Stimulated activated naive B cell treated with anti-CD40 and anti-IgM and Interleukin-4, amounts not matched to agents 10 μg/mL and 1 μg/mL and 100 μg/mL, for 72 hours (primary cell): Measurements from ENCODE around the gene AZGP1.
"Not testable (repeated sequence)": the region's sequence is repeated elsewhere in the genome, so short reads cannot be mapped to it uniquely, and the experiment has no call there.

Source experiments
- ATAC-seq, 2 donors: fragments of 150-1000 bp; cut with Tn5 transposase; replicated peaks; 2 replicates each; pipeline ENCODE4 v1.10.0; 2021; ENCODE audit warnings: moderate library complexity in 1 of 2
- DNase-seq: peaks from one replicate; pipeline ENCODE4 v3.0.0; 2021
- H3K27ac Mint-ChIP-seq: one replicate; pipeline ENCODE4 v1.8.0; 2022; ENCODE audit warnings: mild to moderate bottlenecking, mixed read lengths
- H3K27me3 Mint-ChIP-seq, 2 donors: one replicate each; pipeline ENCODE4 v1.8.0; 2022; ENCODE audit warnings: mixed read lengths in 2 of 2
- H3K36me3 Mint-ChIP-seq, 2 donors: one replicate each; pipeline ENCODE4 v1.8.0; 2022; ENCODE audit warnings: mixed read lengths in 2 of 2, mild to moderate bottlenecking in 1 of 2
- H3K4me1 Mint-ChIP-seq, 2 donors: one replicate each; pipeline ENCODE4 v1.8.0; 2022; ENCODE audit warnings: mixed read lengths in 2 of 2, mild to moderate bottlenecking in 1 of 2
- H3K4me3 Mint-ChIP-seq, 2 donors: one replicate each; pipeline ENCODE4 v1.8.0; 2022; ENCODE audit warnings: mild to moderate bottlenecking in 2 of 2, mixed read lengths in 2 of 2, moderate library complexity in 1 of 2
- H3K9me3 Mint-ChIP-seq, 2 donors: one replicate each; pipeline ENCODE4 v1.8.0; 2022; ENCODE audit warnings: mixed read lengths in 2 of 2, mild to moderate bottlenecking in 1 of 2

AZGP1 gene

DNA sequence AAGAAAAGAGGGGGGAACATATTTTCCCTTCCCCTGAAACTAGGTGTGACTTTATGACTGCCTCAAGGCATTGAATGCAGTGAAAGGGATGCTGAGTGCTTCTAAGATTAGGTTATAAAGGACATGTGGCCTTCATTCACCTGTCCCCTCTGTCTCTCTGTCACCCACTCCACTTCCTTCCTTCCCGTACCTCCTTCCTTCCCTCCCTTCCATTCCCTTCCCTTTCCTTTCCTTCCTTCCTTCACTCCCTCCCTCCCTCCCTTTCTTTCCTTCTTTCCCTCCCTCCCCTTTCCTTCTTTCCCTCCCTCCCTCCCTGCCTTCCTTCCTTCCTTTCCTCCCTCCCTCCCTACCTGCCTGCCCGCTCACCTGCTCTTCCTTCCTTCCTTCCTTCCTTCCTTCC is 35.1 kb upstream of the AZGP1 start:
- Mint-ChIP-seq H3K9me3 (no peaks in the 10 kb centered on the region), H3K4me1 (peaks cover 3 to 8% of the 10 kb centered on the region in 2 donors)
- no peak for ATAC-seq

DNA sequence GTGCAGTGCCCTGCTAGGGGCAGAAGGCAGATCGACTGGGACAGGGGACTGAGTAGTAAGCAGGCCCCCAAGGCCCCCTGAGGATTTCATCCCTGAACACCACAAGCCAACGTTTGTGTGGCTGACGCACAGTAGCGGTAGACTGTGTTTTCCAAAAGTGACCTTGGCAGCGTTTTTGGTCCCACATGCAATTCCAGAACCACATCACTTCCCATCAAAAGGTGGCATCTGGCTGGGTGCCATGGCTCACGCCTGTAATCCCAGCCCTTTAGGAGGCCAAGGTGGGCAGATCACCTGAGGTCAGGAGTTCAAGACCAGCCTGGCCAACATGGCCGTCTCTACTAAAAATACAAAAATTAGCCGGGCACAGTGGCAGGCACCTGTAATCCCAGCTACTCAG is 34.1 kb upstream of the AZGP1 start:
- not testable (repeated sequence) for H3K36me3 Mint-ChIP-seq, ATAC-seq, H3K9me3 Mint-ChIP-seq, H3K4me1 Mint-ChIP-seq, H3K27ac Mint-ChIP-seq, H3K4me3 Mint-ChIP-seq, DNase-seq
- H3K27me3 Mint-ChIP-seq: peaks cover 9 to 10% of the 10 kb centered on the region in 2 donors

More for the DNA sequence above, 35.1 kb upstream of the AZGP1 start:
- Mint-ChIP-seq H3K27ac (no peak overlapping the region), H3K27me3 (peaks cover 9 to 10% of the 10 kb centered on the region in 2 donors), H3K4me3 (no peak overlapping the region), H3K36me3 (no peaks in the 10 kb centered on the region)
- no peak for DNase-seq

DNA sequence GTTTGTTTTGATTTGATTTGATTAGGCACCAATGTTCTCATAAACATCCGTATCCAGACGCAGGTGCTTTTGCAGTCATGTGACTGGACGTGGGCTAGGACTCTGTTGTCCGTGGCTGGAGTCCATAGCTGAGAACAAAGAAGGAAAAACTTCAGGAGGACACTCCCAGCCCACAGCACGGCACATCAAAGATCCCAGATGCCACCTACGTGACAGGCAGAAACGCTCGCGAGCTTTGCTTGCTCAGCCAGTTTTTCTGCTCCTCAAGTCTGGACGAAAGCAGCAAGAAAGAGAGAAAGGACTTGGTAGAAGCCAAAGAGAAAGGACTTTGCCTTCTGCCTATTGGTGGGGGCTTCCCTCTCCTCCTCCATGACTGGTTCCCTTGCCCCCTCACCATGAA is 32.7 kb upstream of the AZGP1 start:
- no peak for ATAC-seq
- no peaks in the 10 kb centered on the region for H3K4me1 Mint-ChIP-seq
- DNase-seq: no peak
- peaks cover 9 to 10% of the 10 kb centered on the region in 2 donors for H3K27me3 Mint-ChIP-seq
- no peaks in the 10 kb centered on the region for H3K36me3 Mint-ChIP-seq
- no peaks in the 10 kb centered on the region for H3K9me3 Mint-ChIP-seq
- no peak overlapping the region for H3K4me3 Mint-ChIP-seq
- H3K27ac Mint-ChIP-seq: no peak overlapping the region

DNA sequence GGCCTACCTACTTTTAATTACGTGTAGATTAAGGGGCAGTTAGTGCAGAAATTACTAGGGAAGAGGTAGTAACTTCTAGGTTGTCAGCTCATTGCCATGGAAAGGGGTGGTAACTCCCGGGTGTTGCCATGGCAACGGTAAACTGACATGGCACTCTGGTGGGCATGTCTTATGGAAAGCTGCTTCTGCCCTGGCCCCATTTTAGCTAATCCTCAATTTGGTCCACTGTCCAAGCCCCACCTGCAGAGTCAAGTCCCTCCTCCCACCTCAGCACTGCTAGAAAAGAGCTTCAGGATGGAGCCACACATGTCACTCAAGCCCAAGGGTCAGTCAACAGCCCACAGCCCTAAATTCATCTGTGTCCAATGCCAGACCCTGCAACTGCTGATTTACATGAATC is 32.1 kb upstream of the AZGP1 start:
- H3K27me3 Mint-ChIP-seq: peaks cover 9 to 10% of the 10 kb centered on the region in 2 donors
- H3K4me1 Mint-ChIP-seq: no peaks in the 10 kb centered on the region
- no peaks in the 10 kb centered on the region for H3K36me3 Mint-ChIP-seq
- DNase-seq (no peak), ATAC-seq (no peak)
- no peak overlapping the region for H3K27ac Mint-ChIP-seq
- no peaks in the 10 kb centered on the region for H3K9me3 Mint-ChIP-seq
- H3K4me3 Mint-ChIP-seq: no peak overlapping the region

DNA sequence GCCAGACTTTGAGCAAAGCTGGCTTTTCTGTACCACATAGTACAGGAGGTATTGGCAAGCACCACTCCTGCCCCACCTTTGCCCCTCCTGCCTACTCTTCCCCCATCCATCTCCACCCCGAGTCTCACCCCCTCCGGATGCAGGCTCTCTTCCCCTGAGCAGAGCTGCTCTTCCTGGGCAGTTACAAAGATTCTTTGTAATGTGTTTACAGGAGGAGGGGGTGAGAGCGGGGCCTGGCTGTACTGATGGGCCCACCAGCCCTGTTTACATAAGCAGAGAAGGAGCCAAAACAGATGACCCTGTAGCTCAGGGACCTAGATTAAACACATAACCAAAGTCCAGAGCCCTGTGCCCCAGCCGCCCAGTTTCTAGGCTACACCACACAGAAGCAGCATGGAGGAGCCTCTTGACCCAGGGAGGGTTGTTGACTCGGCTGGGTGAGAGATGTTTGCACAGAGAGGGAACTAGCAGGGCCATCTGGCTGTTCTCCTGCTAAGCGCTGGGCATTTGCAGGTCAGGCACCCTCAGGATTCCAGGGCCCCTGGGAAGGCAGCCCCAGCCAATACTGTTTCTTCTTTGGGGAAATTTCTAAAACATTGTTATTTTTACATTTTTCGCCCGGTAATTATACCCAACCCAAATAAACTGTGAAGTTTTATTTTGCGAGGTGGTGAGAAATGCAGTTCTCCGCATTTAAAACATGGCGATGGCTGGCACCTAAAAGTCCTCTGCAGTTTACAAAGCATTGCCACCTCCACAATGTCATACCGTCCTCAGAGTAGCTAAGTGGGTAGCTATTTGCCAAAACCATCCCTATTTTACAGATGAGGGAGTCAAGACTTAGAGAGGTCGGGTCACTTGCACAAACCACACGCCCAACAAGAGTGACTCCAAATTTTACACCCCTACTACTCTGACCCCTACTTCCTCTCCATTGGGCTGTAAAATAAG is 28.2 kb upstream of the AZGP1 start:
- Mint-ChIP-seq H3K4me1 (no peaks in the 10 kb centered on the region), H3K4me3 (no peak overlapping the region), H3K27ac (peak overlapping the region; percentile 49), H3K36me3 (peaks cover 0 to 1% of the 10 kb centered on the region in 2 donors), H3K27me3 (peaks cover 0 to 3% of the 10 kb centered on the region in 2 donors), H3K9me3 (no peaks in the 10 kb centered on the region)
- DNase-seq (no peak), ATAC-seq (no peak)

DNA sequence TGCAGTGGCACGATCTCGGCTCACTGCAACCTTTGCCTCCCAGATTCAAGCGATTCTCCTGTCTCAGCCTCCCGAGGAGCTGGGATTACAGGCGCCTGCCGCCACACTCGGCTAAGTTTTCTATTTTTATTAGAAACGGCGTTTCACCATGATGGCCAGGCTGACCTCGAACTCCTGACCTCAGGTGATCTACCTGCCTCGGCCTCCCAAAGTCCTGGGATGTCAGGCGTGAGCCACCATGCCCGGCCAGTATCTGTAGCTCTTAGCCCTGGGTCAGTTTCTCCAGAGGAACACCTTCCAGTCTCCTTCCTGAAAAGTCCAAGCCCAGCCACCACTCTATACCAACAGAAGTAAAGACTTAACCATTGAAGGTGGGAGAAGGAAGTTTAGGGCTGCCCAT is 24.4 kb upstream of the AZGP1 start:
- peaks cover 3 to 6% of the 10 kb centered on the region in 2 donors for H3K27me3 Mint-ChIP-seq
- H3K9me3 Mint-ChIP-seq: peaks cover 0 to 3% of the 10 kb centered on the region in 2 donors
- peaks cover 9 to 10% of the 10 kb centered on the region in 2 donors for H3K4me1 Mint-ChIP-seq
- no peak overlapping the region for H3K4me3 Mint-ChIP-seq
- no peak overlapping the region for H3K27ac Mint-ChIP-seq
- no peak for DNase-seq
- ATAC-seq: no peak
- H3K36me3 Mint-ChIP-seq: peaks cover 0 to 8% of the 10 kb centered on the region in 2 donors

DNA sequence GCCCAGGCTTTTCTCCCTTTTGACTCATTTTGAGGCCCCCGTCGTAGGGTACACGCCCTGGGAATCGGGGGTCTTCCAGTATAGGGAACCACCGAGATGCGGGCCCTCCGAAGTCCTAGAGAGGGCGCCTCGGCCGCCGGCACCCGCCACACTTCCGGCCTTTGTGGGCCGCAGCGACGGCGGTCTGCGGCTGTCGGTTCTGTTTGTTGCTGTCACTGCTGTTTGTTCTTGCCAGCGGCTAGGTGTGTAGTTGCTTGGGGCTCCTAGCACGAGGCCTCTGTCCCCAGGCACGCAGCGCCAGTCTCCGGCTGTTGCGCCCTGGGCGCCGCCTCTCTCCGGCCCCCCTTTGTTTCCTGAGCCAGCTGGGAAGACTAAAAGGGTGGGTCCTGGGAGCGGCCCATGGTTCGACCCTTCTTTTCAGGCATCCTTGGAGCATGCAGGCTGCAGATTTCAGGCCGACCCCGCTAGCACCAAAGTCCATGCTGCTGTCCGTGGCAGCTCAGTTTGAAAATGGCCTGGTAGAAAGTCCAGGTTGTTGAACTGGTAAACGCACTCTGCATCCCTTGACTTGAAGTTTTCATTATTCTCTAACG is 21.8 kb upstream of the AZGP1 start:
- Mint-ChIP-seq H3K27ac (peak overlapping the region; percentile 96), H3K36me3 (peaks cover 0 to 8% of the 10 kb centered on the region in 2 donors), H3K4me1 (peaks cover 9 to 10% of the 10 kb centered on the region in 2 donors), H3K27me3 (peaks cover 17 to 19% of the 10 kb centered on the region in 2 donors), H3K9me3 (peaks cover 0 to 3% of the 10 kb centered on the region in 2 donors), H3K4me3 (peak overlapping the region; percentile 86 to 92)
- ATAC-seq (peak; percentile 91 to 92), DNase-seq (peak; percentile 48)

DNA sequence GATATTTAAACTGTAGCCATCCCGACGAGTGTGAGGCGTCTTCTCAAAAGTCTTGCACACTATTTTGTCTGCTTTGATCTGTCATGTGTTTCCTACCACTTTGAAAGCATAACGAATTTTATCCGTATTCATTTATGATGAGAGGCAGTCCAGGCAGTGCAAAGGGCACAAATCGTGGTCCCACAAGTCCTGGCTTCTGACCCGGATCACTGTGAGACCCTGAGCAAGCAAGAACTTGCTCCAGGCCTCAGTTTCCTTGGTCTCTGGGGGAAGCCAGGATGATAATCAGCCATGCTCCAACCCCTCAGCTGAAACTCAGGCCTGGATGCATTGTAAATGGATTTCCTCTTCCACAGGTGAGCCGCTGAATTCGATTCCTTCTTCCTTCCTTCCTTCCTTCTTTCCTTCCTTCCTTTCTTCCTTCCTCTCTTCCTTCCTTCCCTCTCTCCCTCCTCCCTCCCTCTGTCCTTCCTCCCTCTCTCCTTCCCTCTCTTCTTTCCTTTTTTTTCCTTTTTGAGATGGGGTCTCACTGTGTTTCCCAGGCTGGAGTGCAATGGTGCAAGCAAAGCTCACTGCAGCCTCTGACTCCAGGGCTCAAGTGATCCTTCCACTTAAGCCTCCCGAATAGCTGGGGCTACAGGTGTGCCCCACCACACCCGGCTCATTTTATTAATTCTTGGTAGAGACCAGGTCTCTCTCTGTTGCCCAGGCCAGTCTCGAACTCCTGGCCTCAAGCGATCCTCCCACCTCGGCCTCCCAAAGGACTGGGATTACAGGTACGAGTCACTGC is 21.1 kb upstream of the AZGP1 start:
- H3K36me3 Mint-ChIP-seq: peaks cover 0 to 8% of the 10 kb centered on the region in 2 donors
- peaks cover 19 to 25% of the 10 kb centered on the region in 2 donors for H3K27me3 Mint-ChIP-seq
- H3K9me3 Mint-ChIP-seq: peaks cover 0 to 3% of the 10 kb centered on the region in 2 donors
- H3K4me3 Mint-ChIP-seq: peak overlapping the region; percentile 86 to 92
- no peak for DNase-seq
- peak overlapping the region; percentile 96 for H3K27ac Mint-ChIP-seq
- peak in 1 of 2 donors; percentile 27 for ATAC-seq
- H3K4me1 Mint-ChIP-seq: peaks cover 9 to 10% of the 10 kb centered on the region in 2 donors

DNA sequence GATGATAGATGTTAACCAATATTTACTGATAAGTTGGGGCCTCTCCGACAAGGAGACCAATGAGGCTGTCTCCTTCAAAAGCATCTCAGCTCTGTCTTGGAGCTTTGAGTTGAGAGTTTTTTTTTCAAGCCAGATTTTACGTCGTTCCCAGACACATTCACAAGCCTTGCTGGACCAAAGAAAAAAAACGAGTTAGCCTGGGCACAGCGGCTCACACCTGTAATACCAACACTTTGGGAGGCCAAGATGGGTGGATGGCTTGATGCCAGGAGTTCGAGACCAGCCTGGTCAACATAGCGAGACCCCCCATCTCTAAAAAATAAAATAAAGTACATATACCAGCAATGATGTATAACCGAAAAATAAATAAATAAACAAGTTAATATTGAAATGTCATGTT is 19.0 kb upstream of the AZGP1 start:
- Mint-ChIP-seq H3K4me3 (no peak overlapping the region), H3K4me1 (peaks cover 10 to 15% of the 10 kb centered on the region in 2 donors), H3K27me3 (peaks cover 19 to 30% of the 10 kb centered on the region in 2 donors), H3K9me3 (peaks cover 0 to 3% of the 10 kb centered on the region in 2 donors), H3K36me3 (peaks cover 0 to 6% of the 10 kb centered on the region in 2 donors), H3K27ac (no peak overlapping the region)
- no peak for DNase-seq
- no peak for ATAC-seq

DNA sequence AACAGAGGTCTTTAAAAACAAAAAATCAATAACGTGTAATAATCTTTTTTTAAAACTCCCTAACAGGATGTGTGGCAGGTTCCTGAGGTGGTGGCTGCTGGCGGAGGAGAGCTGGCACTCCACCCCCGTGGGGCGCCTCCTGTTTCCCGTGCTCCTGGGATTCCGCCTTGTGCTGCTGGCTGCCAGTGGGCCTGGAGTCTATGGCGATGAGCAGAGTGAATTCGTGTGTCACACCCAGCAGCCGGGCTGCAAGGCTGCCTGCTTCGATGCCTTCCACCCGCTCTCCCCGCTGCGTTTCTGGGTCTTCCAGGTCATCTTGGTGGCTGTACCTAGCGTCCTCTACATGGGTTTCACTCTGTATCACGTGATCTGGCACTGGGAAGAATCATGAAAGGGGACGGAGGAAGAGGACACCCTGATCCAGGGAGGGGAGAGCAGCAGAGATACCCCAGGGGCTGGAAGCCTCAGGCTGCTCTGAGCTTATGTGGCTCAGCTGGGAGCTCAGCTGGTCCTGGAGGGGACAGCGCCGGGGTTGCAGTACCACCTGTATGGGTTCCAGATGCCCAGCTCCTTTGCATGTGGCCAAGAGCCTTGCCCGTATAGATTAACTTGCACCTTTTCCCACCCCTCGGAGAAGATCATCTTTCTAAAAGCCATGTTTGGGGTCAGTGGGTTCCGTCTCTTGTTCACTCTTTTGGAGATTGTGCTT is 16.7 kb upstream of the AZGP1 start:
- no peak for ATAC-seq
- Mint-ChIP-seq H3K27me3 (peaks cover 27 to 48% of the 10 kb centered on the region in 2 donors), H3K4me1 (peaks cover 6 to 13% of the 10 kb centered on the region in 2 donors), H3K36me3 (peaks cover 0 to 5% of the 10 kb centered on the region in 2 donors), H3K9me3 (peaks cover 0 to 3% of the 10 kb centered on the region in 2 donors), H3K27ac (no peak overlapping the region), H3K4me3 (no peak overlapping the region)
- no peak for DNase-seq

DNA sequence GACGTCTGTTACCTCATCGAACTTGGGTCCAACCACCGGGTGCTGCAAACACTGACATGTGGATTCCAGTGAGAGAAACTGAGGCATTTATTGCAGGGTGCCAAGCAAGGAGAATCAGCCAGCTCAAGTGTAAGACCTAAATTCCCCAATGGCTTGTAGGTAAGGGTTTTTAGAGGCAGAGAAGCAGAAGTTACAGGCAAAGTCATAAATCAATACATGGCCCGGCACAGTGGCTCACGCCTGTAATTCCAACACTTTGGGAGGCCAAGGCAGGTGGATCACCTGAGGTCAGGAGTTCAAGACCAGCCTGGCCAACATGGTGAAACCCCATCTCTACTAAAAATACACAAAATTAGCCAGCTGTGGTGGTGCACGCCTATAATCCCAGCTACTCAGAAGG is 15.7 kb upstream of the AZGP1 start:
- H3K36me3 Mint-ChIP-seq, H3K4me1 Mint-ChIP-seq, H3K27ac Mint-ChIP-seq, H3K4me3 Mint-ChIP-seq, H3K9me3 Mint-ChIP-seq, DNase-seq, ATAC-seq: not testable (repeated sequence)
- peaks cover 32 to 56% of the 10 kb centered on the region in 2 donors for H3K27me3 Mint-ChIP-seq

DNA sequence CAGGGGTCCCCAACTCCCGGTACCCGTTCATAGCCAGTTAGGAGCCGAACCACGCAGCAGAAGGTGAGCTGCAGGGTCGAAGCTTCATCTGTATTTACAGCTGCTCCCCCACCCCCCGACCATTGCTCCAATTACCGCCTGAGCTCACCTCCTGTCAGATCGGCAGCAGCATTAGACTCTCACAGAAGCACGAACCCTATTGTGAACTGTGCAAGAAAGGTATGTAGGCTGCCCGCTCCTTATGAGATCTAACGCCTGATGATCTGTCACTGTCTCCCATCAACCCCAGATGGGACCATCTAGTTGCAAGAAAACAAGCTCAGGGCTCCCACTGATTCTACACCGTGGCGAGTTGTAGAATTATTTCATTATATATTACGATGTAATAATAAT is 14.6 kb upstream of the AZGP1 start:
- peak in 1 of 2 donors; percentile 12 for ATAC-seq
- no peak overlapping the region for H3K4me3 Mint-ChIP-seq

DNA sequence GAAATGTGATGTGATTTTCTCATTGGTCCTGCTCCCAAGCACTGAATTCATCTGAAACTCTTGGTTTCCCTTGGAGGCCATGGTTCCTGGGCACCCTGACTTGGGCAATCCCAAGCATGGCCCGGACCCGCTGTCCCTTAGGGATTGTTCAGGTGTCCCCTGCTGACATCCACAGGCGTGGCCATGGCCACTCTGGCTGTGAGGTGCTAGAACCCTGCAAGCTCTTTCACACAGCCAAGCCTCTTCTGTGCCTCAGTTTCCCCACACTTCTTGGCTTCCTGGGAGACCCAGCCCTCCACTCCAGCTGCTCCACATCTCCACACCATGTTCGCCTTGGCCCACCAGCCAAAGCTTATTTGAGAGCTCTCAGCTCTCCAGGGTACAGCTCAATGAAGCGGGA is 12.0 kb upstream of the AZGP1 start:
- H3K27ac Mint-ChIP-seq: no peak overlapping the region
- H3K9me3 Mint-ChIP-seq: no peaks in the 10 kb centered on the region
- H3K4me3 Mint-ChIP-seq: no peak overlapping the region
- no peak for ATAC-seq
- DNase-seq: no peak
- H3K4me1 Mint-ChIP-seq: peaks cover 0 to 6% of the 10 kb centered on the region in 2 donors
- peaks cover 32 to 67% of the 10 kb centered on the region in 2 donors for H3K27me3 Mint-ChIP-seq
- H3K36me3 Mint-ChIP-seq: no peaks in the 10 kb centered on the region

More for the DNA sequence above, 14.6 kb upstream of the AZGP1 start:
- peaks cover 0 to 6% of the 10 kb centered on the region in 2 donors for H3K4me1 Mint-ChIP-seq
- no peak overlapping the region for H3K27ac Mint-ChIP-seq
- H3K27me3 Mint-ChIP-seq: peaks cover 30 to 62% of the 10 kb centered on the region in 2 donors
- H3K36me3 Mint-ChIP-seq: no peaks in the 10 kb centered on the region
- H3K9me3 Mint-ChIP-seq: no peaks in the 10 kb centered on the region
- no peak for DNase-seq
